BJ (cell line): Measurements from ENCODE around the gene AMMECR1. TPM values are rescaled to one million over a fixed set of nuclear protein-coding genes. Genes with fewer than 3 reads are reported as not detected.

ENCODE experiments used
- CTCF ChIA-PET: fragments of 350-600 bp; formaldehyde crosslinking; extraction: SDS; loops from one replicate; lab custom pipeline; 2021; ENCODE audit warnings: antibody characterized with exemption, inconsistent platforms; lab: Yijun Ruan, JAX
- POLR2A ChIA-PET: fragments of 300-600 bp; sonication (Branson Sonifier 250); formaldehyde crosslinking; extraction: SDS; loops from one replicate; lab custom pipeline; 2021; ENCODE audit warnings: antibody characterized with exemption; lab: Charles Lee
- DNase-seq: peaks from one replicate; pipeline ENCODE4 v3.0.0-alpha.2; 2011; ENCODE audit warnings: low read depth
- H3K27me3 ChIP-seq: 2 replicates; pipeline ENCODE4 v1.6.0; 2011; ENCODE audit warnings: low read length; ENCODE audit not compliant: control insufficient read depth, insufficient read depth
- H3K36me3 ChIP-seq: 2 replicates; pipeline ENCODE4 v1.5.1; 2011; ENCODE audit warnings: low read length; ENCODE audit not compliant: control insufficient read depth, insufficient read depth
- H3K4me3 ChIP-seq: 2 replicates; pipeline ENCODE4 v1.5.1; 2011; ENCODE audit warnings: low read depth, mild to moderate bottlenecking, control low read depth, low read length
- polyA plus RNA-seq: library from polyadenylated mRNA; depleted of rRNA; stranded (reverse); fragments of >200 nt; gene quantifications from 2 replicates; pipeline ENCODE4 v1.2.3, GENCODE V29; 2011
- TF ChIP-seq, protein P1 (sequence below): IDR thresholded peaks from 2 replicates; pipeline ENCODE4 v1.5.1; 2011; ENCODE audit warnings: low read depth, mild to moderate bottlenecking, control low read depth, inconsistent platforms, low read length, moderate library complexity; ENCODE audit not compliant: insufficient read depth

AMMECR1 gene
- polyA plus RNA-seq, 1 experiment = 7.3 TPM

DNA sequence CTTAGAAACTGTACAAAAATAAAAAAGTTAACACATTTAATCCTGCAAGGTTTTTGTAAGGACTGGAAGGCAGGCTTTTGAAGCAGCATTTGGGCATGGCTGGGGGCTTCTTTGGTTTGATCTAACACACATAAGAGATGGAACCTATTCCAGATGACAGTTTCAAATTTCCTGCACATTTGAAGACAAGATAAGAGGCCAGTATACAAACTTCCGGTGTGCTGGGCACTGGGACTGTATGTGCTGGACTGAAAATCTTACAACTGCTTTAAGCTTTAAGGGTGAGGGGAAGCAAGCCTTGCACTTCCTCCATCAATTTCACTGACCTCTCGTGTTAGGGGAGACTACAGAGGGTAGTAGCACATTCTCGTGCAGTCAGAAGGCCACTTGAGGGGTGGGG lies 122.9 kb downstream of the AMMECR1 start:
- POLR2A ChIA-PET = no interaction called here
- TF ChIP-seq, protein P1, sequence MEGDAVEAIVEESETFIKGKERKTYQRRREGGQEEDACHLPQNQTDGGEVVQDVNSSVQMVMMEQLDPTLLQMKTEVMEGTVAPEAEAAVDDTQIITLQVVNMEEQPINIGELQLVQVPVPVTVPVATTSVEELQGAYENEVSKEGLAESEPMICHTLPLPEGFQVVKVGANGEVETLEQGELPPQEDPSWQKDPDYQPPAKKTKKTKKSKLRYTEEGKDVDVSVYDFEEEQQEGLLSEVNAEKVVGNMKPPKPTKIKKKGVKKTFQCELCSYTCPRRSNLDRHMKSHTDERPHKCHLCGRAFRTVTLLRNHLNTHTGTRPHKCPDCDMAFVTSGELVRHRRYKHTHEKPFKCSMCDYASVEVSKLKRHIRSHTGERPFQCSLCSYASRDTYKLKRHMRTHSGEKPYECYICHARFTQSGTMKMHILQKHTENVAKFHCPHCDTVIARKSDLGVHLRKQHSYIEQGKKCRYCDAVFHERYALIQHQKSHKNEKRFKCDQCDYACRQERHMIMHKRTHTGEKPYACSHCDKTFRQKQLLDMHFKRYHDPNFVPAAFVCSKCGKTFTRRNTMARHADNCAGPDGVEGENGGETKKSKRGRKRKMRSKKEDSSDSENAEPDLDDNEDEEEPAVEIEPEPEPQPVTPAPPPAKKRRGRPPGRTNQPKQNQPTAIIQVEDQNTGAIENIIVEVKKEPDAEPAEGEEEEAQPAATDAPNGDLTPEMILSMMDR = no peak
- H3K36me3 ChIP-seq = peaks cover 1% of the 10 kb centered on the region; the same call in 1 of the 2 replicates
- H3K27me3 ChIP-seq = no peaks in the 10 kb centered on the region
- DNase-seq = no peak
- CTCF ChIA-PET = no interaction called here
- no peak overlapping the region for H3K4me3 ChIP-seq

DNA sequence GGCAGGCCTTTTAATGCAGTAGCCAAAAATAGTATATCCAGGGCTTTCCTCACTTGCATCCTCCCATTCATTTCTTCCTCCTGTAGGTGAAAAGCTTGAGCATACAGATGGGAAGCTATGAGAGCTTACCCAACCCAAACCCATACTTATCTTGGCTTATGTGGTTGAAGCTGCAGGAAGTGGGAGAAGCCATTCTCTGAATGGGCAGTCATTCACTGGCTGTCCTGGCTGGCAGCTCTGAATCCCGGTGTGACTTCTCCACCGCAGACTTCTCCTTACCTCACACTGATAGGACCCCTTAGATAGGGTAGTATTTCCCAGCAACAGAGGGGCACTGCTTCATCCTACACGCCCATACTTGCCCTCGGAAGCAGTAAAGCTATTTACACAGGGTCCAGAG lies 125.4 kb downstream of the AMMECR1 start:
- Histone ChIP-seq H3K4me3 (no peak overlapping the region), H3K36me3 (no peaks in the 10 kb centered on the region; the same call in 1 of the 2 replicates), H3K27me3 (no peaks in the 10 kb centered on the region)
- POLR2A ChIA-PET = no interaction called here
- CTCF ChIA-PET = interaction anchor here (1.2 kb wide), 1 partner anchor 9 kb away, joined by 3 read pairs; no protein-coding TSS in a partner anchor
- TF ChIP-seq, protein P1 = no peak
- no peak for DNase-seq

DNA sequence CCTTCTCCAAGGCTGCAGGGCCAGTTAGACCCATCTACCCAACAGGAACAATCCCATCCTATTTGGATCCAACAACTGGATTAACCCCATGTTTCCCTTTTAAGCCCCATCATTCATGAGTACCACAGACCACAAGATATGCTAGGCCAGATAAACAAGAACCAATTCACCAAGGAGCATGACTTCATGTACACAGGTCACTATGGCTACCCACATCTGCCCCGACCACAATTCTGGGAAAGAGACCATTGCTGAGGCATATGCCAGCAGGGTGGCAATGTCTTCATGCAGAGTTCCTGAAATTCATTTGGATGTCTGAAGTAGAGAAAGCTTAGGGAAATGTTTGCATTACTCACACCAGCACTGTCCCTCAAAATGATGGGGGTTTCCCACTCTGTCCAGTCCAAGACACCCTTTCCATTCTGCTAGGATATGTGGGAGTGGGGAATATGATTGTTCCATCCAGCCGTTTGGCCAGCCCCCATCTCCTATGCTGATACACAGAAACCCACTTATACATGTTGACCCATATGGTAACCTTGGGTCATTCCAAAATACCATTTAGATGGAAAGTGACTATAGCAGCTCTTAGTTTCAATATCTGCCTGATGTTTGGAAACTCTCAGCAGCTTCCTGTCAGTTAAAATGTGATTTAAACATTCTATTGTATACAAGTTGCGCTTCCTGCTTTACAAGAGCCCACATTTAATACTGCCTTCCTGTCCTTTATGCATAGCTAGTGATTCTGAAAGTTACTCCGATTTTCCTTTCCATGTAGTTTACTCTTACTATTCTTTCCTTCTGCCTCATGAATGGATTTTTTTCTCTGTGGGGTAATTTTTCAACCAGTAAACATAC lies 129.0 kb downstream of the AMMECR1 start:
- ChIA-PET POLR2A (interaction anchor here (0.6 kb wide), 1 partner anchor 10 kb away, joined by 4 read pairs; no protein-coding TSS in a partner anchor), CTCF (no interaction called here)
- Histone ChIP-seq H3K4me3 (no peak overlapping the region), H3K36me3 (no peaks in the 10 kb centered on the region; the same call in 1 of the 2 replicates), H3K27me3 (no peaks in the 10 kb centered on the region)
- no peak for DNase-seq
- TF ChIP-seq, protein P1 = no peak

DNA sequence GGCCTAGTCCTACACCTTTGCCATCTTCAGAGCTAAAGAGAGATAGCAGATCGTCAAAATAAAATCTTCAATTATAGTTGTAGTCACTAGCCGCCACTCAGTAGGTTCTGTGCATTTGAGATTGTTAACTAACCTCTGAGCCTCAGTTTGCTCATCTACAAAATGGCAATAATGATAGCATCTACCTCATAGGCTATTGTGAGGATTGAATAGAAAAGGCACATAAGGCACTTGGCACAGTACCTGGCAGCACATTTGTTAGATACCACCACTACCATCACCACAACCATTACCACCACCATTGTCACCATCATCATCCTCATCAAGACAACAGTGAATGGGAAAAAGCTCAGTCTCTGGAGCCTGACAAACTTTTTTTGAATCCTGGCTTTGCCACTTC lies 134.6 kb downstream of the AMMECR1 start:
- no peaks in the 10 kb centered on the region for H3K36me3 ChIP-seq
- DNase-seq = no peak
- POLR2A ChIA-PET = no interaction called here
- CTCF ChIA-PET = interaction anchor here (0.7 to 1.5 kb wide), 2 partner anchors 10 to 25 kb away, joined by 3 read pairs; no protein-coding TSS in a partner anchor
- no peak overlapping the region for H3K4me3 ChIP-seq
- TF ChIP-seq, protein P1 = no peak
- no peaks in the 10 kb centered on the region for H3K27me3 ChIP-seq

DNA sequence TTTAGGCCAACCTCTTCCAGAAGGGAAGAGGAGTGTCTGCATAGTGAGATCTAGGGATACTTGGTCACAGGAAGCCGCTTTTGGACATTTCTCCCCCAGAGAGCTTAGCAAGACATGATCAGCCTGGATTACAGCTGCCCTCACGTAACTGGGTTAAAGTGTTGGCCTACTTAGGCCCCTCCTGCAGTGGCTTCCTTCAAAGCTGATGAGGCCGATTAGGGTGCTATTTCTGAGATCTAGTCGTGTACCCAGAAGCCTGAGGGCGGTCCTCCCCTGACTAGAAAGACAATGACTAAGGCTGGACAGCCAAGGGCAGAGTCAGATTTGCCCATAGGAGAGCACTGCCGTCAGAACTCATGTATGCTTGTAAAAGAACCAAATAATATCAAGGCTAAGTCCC lies 135.0 kb downstream of the AMMECR1 start:
- CTCF ChIA-PET = interaction anchor here (0.7 to 1.5 kb wide), 2 partner anchors 10 to 25 kb away, joined by 3 read pairs; no protein-coding TSS in a partner anchor

More for the DNA sequence above, 135.0 kb downstream of the AMMECR1 start:
- TF ChIP-seq, protein P1 = no peak
- Histone ChIP-seq H3K36me3 (no peaks in the 10 kb centered on the region), H3K27me3 (no peaks in the 10 kb centered on the region), H3K4me3 (no peak overlapping the region)
- DNase-seq = no peak
- POLR2A ChIA-PET = no interaction called here
